Body of pancreas (tissue), 4 donors: Measurements from ENCODE around the gene KIRREL1. TPM values are rescaled to one million over a fixed set of nuclear protein-coding genes. Genes with fewer than 3 reads are reported as not detected.
A peak's percentile ranks its signal among the peaks of the same experiment; 100 is the strongest.

Experiments used
- ATAC-seq: fragments of 150-250 bp; one replicate; pipeline ENCODE4 v1.9.1; 2016
- DNase-seq, 4 donors: peaks; one replicate each; pipeline ENCODE4 v3.0.0-alpha.2; 2019
- H3K27ac ChIP-seq, 4 donors: fragments of 200-600 bp; sonication (generic); 1 replicate in 3 of 4; 2 replicates in 1 of 4; pipeline versions ENCODE4 v1.5.1 to v1.6.1; 2016 to 2019; ENCODE audit warnings: mild to moderate bottlenecking in 1 of 4, mixed read lengths in 1 of 4, moderate library complexity in 1 of 4
- H3K27me3 ChIP-seq, 2 donors: fragments of 200-600 bp; sonication (generic); one replicate each; pipeline ENCODE4 v1.6.0; 2016; ENCODE audit warnings: mild to moderate bottlenecking in 1 of 2
- H3K36me3 ChIP-seq, 2 donors: fragments of 200-600 bp; sonication (generic); replicated peaks in 1 of 2; 2 replicates each; pipeline ENCODE4 v1.5.1; 2016; ENCODE audit warnings: low read depth in 2 of 2; ENCODE audit not compliant: insufficient read depth in 1 of 2
- H3K4me1 ChIP-seq: fragments of 200-600 bp; sonication (generic); one replicate; pipeline ENCODE4 v1.6.0; 2016
- H3K4me3 ChIP-seq, 2 donors: fragments of 200-600 bp; sonication (generic); 1 replicate in 1 of 2; 2 replicates in 1 of 2; pipeline ENCODE4 v1.5.1; 2016 to 2019
- H3K9me3 ChIP-seq, 3 donors: fragments of 200-600 bp; sonication (generic); 1 replicate in 2 of 3; 2 replicates in 1 of 3; pipeline ENCODE4 v1.5.1; 2016
- POLR2A ChIP-seq, 3 donors: fragments of 450-650 bp; IDR thresholded peaks; one replicate each; pipeline ENCODE4 v1.6.1; 2016; ENCODE audit warnings: antibody characterized with exemption in 3 of 3, mild to moderate bottlenecking in 2 of 3
- WGBS, 2 donors: methylation state at CpG; one replicate each; pipeline ENCODE4 v1.1.5; 2017; 5-methylcytosine and 5-hydroxymethylcytosine counted together
- intact Hi-C: fragments of 100-400 bp; cut with DNase I; formaldehyde crosslinking; loops from one replicate; pipeline ENCODE4 v1.15.1; 2023
- total RNA-seq, 2 donors: library from RNA; depleted of rRNA; stranded (reverse); fragments of >200 nt; gene quantifications; one replicate each; pipeline ENCODE4 v1.1.0, GENCODE V29; 2016
- TF ChIP-seq, protein P1 (sequence below), 7 experiments: fragments of 450-650 bp in 4 of 7; fragments of 200-600 bp in 3 of 7; sonication (generic) in 3 of 7; IDR thresholded peaks; one replicate each; pipeline ENCODE4 v1.5.1; 2016 to 2019; ENCODE audit warnings: antibody characterized with exemption in 7 of 7

The KIRREL1 gene
- total RNA-seq, 2 donors from 2014 or later = 10.9 to 11.4 TPM

- WGBS, 2 donors = 63 to 89% methylated on average over 2 of the region's 2 CpGs
- intact Hi-C loops = no loop called here
Observed at GRCh38 chr1:158147401-158147800, 154.0 kb downstream of the KIRREL1 start.

GRCh38 chr1:158147869-158148268, 154.4 kb downstream of the KIRREL1 start:
- H3K27ac ChIP-seq = peak overlapping the region in 2 of 4 donors; percentile 9 to 67
- ATAC-seq (no peak), DNase-seq (peak in 1 of 4 donors; percentile 22)
- no peak overlapping the region for H3K4me3 ChIP-seq
- intact Hi-C loops = no loop called here
- no peaks in the 10 kb centered on the region for H3K9me3 ChIP-seq
- H3K4me1 ChIP-seq = peaks cover 26% of the 10 kb centered on the region
- no peaks in the 10 kb centered on the region for H3K36me3 ChIP-seq
- no peak for TF ChIP-seq POLR2A (IDR thresholded peaks at IDR 0.05)
- TF ChIP-seq, protein P1, sequence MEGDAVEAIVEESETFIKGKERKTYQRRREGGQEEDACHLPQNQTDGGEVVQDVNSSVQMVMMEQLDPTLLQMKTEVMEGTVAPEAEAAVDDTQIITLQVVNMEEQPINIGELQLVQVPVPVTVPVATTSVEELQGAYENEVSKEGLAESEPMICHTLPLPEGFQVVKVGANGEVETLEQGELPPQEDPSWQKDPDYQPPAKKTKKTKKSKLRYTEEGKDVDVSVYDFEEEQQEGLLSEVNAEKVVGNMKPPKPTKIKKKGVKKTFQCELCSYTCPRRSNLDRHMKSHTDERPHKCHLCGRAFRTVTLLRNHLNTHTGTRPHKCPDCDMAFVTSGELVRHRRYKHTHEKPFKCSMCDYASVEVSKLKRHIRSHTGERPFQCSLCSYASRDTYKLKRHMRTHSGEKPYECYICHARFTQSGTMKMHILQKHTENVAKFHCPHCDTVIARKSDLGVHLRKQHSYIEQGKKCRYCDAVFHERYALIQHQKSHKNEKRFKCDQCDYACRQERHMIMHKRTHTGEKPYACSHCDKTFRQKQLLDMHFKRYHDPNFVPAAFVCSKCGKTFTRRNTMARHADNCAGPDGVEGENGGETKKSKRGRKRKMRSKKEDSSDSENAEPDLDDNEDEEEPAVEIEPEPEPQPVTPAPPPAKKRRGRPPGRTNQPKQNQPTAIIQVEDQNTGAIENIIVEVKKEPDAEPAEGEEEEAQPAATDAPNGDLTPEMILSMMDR (IDR thresholded peaks at IDR 0.05) = no peak
- WGBS, 2 donors = 81 to 82% methylated on average over 3 of the region's 3 CpGs
- no peaks in the 10 kb centered on the region for H3K27me3 ChIP-seq

More at GRCh38 chr1:158147401-158147800, 154.0 kb downstream of the KIRREL1 start:
- no peak overlapping the region for H3K4me3 ChIP-seq
- H3K9me3 ChIP-seq = no peaks in the 10 kb centered on the region
- no peak for DNase-seq
- H3K27ac ChIP-seq = peak overlapping the region in 2 of 4 donors; percentile 9 to 39
- no peaks in the 10 kb centered on the region for H3K27me3 ChIP-seq
- H3K4me1 ChIP-seq = peaks cover 26% of the 10 kb centered on the region
- no peaks in the 10 kb centered on the region for H3K36me3 ChIP-seq
- ATAC-seq = no peak
- TF ChIP-seq, protein P1 (IDR thresholded peaks at IDR 0.05) = no peak
- TF ChIP-seq POLR2A (IDR thresholded peaks at IDR 0.05) = no peak

GRCh38 chr1:158148468-158148867, 155.0 kb downstream of the KIRREL1 start:
- H3K27ac ChIP-seq = peak overlapping the region in 1 of 4 donors; percentile 67
- TF ChIP-seq POLR2A (IDR thresholded peaks at IDR 0.05) = no peak
- TF ChIP-seq, protein P1 (IDR thresholded peaks at IDR 0.05) = no peak

GRCh38 chr1:158149175-158149574, 155.7 kb downstream of the KIRREL1 start:
- no peaks in the 10 kb centered on the region for H3K27me3 ChIP-seq
- intact Hi-C loops = no loop called here
- DNase-seq = no peak
- no peak overlapping the region for H3K4me3 ChIP-seq
- TF ChIP-seq, protein P1 (IDR thresholded peaks at IDR 0.05) = no peak
- TF ChIP-seq POLR2A (IDR thresholded peaks at IDR 0.05) = no peak
- no peaks in the 10 kb centered on the region for H3K9me3 ChIP-seq
- WGBS, 2 donors = 42 to 45% methylated on average over 8 of the region's 8 CpGs
- no peak for ATAC-seq
- no peaks in the 10 kb centered on the region for H3K36me3 ChIP-seq
- peak overlapping the region; percentile 5 to 67 (median 25) for H3K27ac ChIP-seq
- peaks cover 26% of the 10 kb centered on the region for H3K4me1 ChIP-seq

More at GRCh38 chr1:158148468-158148867, 155.0 kb downstream of the KIRREL1 start:
- 50 to 81% methylated on average over 1 of the region's 1 CpG for WGBS, 2 donors
- Histone ChIP-seq H3K4me3 (no peak overlapping the region), H3K9me3 (no peaks in the 10 kb centered on the region), H3K4me1 (peaks cover 26% of the 10 kb centered on the region), H3K36me3 (no peaks in the 10 kb centered on the region), H3K27me3 (no peaks in the 10 kb centered on the region)
- intact Hi-C loops = no loop called here
- DNase-seq (no peak), ATAC-seq (no peak)

Other genes with a start within 250 kb of the KIRREL1 start
- gene FCRL2, start 216.5 kb upstream of the KIRREL1 start, total RNA-seq = not detected
- not detected for gene FCRL1, start 173.5 kb upstream of the KIRREL1 start, total RNA-seq
- not detected for gene CD5L, start 151.8 kb upstream of the KIRREL1 start, total RNA-seq
- gene CD1D, start 187.2 kb downstream of the KIRREL1 start, total RNA-seq = 1 to 10 TPM in 1 of 2 donors, under 1 TPM in 1; 0.33 to 1.8 TPM